Stimulated activated effector memory CD8-positive, alpha-beta T cell treated with anti-CD3 and anti-CD28 coated beads, Interleukin-12 subunit alpha, Interleukin-12 subunit beta, amount 100 ng/mL, for 72 hours (primary cell): Measurements from ENCODE around the gene TNFSF18.

ENCODE experiments used
- ATAC-seq: fragments of 150-1000 bp; cut with Tn5 transposase; 2 replicates; pipeline ENCODE4 v1.10.0; 2021
- DNase-seq, 2 donors: peaks; one replicate each; pipeline ENCODE4 v3.0.0; 2021 to 2022; ENCODE audit warnings: low spot score in 2 of 2
- H3K27ac Mint-ChIP-seq: one replicate; pipeline ENCODE4 v1.8.0; 2022; ENCODE audit warnings: mild to moderate bottlenecking, mixed read lengths
- H3K36me3 Mint-ChIP-seq: one replicate; pipeline ENCODE4 v1.8.0; 2022; ENCODE audit warnings: mild to moderate bottlenecking, mixed read lengths
- H3K4me1 Mint-ChIP-seq: one replicate; pipeline ENCODE4 v1.8.0; 2022; ENCODE audit warnings: mixed read lengths
- H3K4me3 Mint-ChIP-seq: one replicate; pipeline ENCODE4 v1.8.0; 2022; ENCODE audit warnings: mild to moderate bottlenecking, mixed read lengths
- H3K9me3 Mint-ChIP-seq: one replicate; pipeline ENCODE4 v1.8.0; 2022; ENCODE audit warnings: mixed read lengths

The TNFSF18 gene

GRCh38 chr1:173052681-173053196, 2.0 kb upstream of the TNFSF18 start:
- ATAC-seq = no peak
- no peak overlapping the region for H3K4me3 Mint-ChIP-seq
- DNase-seq = no peak

GRCh38 chr1:173049322-173049633, 1.5 kb downstream of the TNFSF18 start:
- no peaks in the 10 kb centered on the region for H3K4me1 Mint-ChIP-seq
- no peaks in the 10 kb centered on the region for H3K36me3 Mint-ChIP-seq
- H3K4me3 Mint-ChIP-seq = no peak overlapping the region
- no peak overlapping the region for H3K27ac Mint-ChIP-seq
- no peak for DNase-seq
- H3K9me3 Mint-ChIP-seq = no peaks in the 10 kb centered on the region
- ATAC-seq = no peak

More at GRCh38 chr1:173052681-173053196, 2.0 kb upstream of the TNFSF18 start:
- Mint-ChIP-seq H3K9me3 (no peaks in the 10 kb centered on the region), H3K27ac (no peak overlapping the region), H3K4me1 (no peaks in the 10 kb centered on the region), H3K36me3 (no peaks in the 10 kb centered on the region)

GRCh38 chr1:173048621-173049321, 2.0 kb downstream of the TNFSF18 start:
- Mint-ChIP-seq H3K27ac (no peak overlapping the region), H3K9me3 (no peaks in the 10 kb centered on the region), H3K36me3 (no peaks in the 10 kb centered on the region), H3K4me3 (no peak overlapping the region), H3K4me1 (no peaks in the 10 kb centered on the region)
- ATAC-seq = no peak
- no peak for DNase-seq

- Mint-ChIP-seq H3K4me1 (no peaks in the 10 kb centered on the region), H3K27ac (no peak overlapping the region), H3K4me3 (no peak overlapping the region), H3K36me3 (no peaks in the 10 kb centered on the region), H3K9me3 (no peaks in the 10 kb centered on the region)
- DNase-seq (no peak), ATAC-seq (no peak)
Measured at GRCh38 chr1:173044656-173045055, 6.1 kb downstream of the TNFSF18 start.

GRCh38 chr1:173043253-173043652, 7.5 kb downstream of the TNFSF18 start:
- H3K4me1 Mint-ChIP-seq = no peaks in the 10 kb centered on the region
- no peaks in the 10 kb centered on the region for H3K36me3 Mint-ChIP-seq
- no peak for ATAC-seq
- no peak overlapping the region for H3K27ac Mint-ChIP-seq
- no peaks in the 10 kb centered on the region for H3K9me3 Mint-ChIP-seq
- no peak for DNase-seq
- no peak overlapping the region for H3K4me3 Mint-ChIP-seq

GRCh38 chr1:173042806-173043205, 7.9 kb downstream of the TNFSF18 start:
- Mint-ChIP-seq H3K27ac (no peak overlapping the region), H3K9me3 (no peaks in the 10 kb centered on the region), H3K36me3 (no peaks in the 10 kb centered on the region), H3K4me3 (no peak overlapping the region), H3K4me1 (no peaks in the 10 kb centered on the region)
- no peak for ATAC-seq
- DNase-seq = no peak

- Mint-ChIP-seq H3K36me3 (no peaks in the 10 kb centered on the region), H3K4me1 (no peaks in the 10 kb centered on the region), H3K4me3 (no peak overlapping the region), H3K27ac (no peak overlapping the region), H3K9me3 (no peaks in the 10 kb centered on the region)
- no peak for DNase-seq
- no peak for ATAC-seq
Measured at GRCh38 chr1:173039626-173040025, 11.1 kb downstream of the TNFSF18 start.

- no peak overlapping the region for H3K27ac Mint-ChIP-seq
- DNase-seq = no peak
- no peaks in the 10 kb centered on the region for H3K36me3 Mint-ChIP-seq
- no peaks in the 10 kb centered on the region for H3K4me1 Mint-ChIP-seq
- ATAC-seq = peak; percentile 48
- H3K9me3 Mint-ChIP-seq = no peaks in the 10 kb centered on the region
- no peak overlapping the region for H3K4me3 Mint-ChIP-seq
Measured at GRCh38 chr1:173038875-173039554, 11.7 kb downstream of the TNFSF18 start.

GRCh38 chr1:173024543-173024942, 26.2 kb downstream of the TNFSF18 start:
- H3K4me3 Mint-ChIP-seq = no peak overlapping the region
- ATAC-seq = no peak
- DNase-seq = no peak
- no peaks in the 10 kb centered on the region for H3K36me3 Mint-ChIP-seq
- no peaks in the 10 kb centered on the region for H3K9me3 Mint-ChIP-seq
- H3K27ac Mint-ChIP-seq = no peak overlapping the region
- no peaks in the 10 kb centered on the region for H3K4me1 Mint-ChIP-seq

GRCh38 chr1:173023343-173023742, 27.4 kb downstream of the TNFSF18 start:
- Mint-ChIP-seq H3K4me3 (no peak overlapping the region), H3K27ac (no peak overlapping the region), H3K4me1 (no peaks in the 10 kb centered on the region), H3K36me3 (no peaks in the 10 kb centered on the region), H3K9me3 (no peaks in the 10 kb centered on the region)
- ATAC-seq (no peak), DNase-seq (no peak)

- Mint-ChIP-seq H3K36me3 (no peaks in the 10 kb centered on the region), H3K9me3 (no peaks in the 10 kb centered on the region), H3K4me1 (no peaks in the 10 kb centered on the region), H3K4me3 (no peak overlapping the region), H3K27ac (no peak overlapping the region)
- ATAC-seq (no peak), DNase-seq (no peak)
Measured at GRCh38 chr1:173020138-173020750, 30.5 kb downstream of the TNFSF18 start.

GRCh38 chr1:173017792-173018191, 32.9 kb downstream of the TNFSF18 start:
- no peak overlapping the region for H3K4me3 Mint-ChIP-seq

GRCh38 chr1:173016419-173016818, 34.3 kb downstream of the TNFSF18 start:
- H3K27ac Mint-ChIP-seq = no peak overlapping the region
- H3K4me3 Mint-ChIP-seq = no peak overlapping the region
- DNase-seq (no peak), ATAC-seq (no peak)
- H3K4me1 Mint-ChIP-seq = no peaks in the 10 kb centered on the region
- H3K36me3 Mint-ChIP-seq = no peaks in the 10 kb centered on the region
- no peaks in the 10 kb centered on the region for H3K9me3 Mint-ChIP-seq

More at GRCh38 chr1:173017792-173018191, 32.9 kb downstream of the TNFSF18 start:
- Mint-ChIP-seq H3K9me3 (no peaks in the 10 kb centered on the region), H3K4me1 (no peaks in the 10 kb centered on the region), H3K27ac (no peak overlapping the region), H3K36me3 (no peaks in the 10 kb centered on the region)
- DNase-seq (no peak), ATAC-seq (no peak)

GRCh38 chr1:173015629-173016028, 35.1 kb downstream of the TNFSF18 start:
- no peaks in the 10 kb centered on the region for H3K4me1 Mint-ChIP-seq

GRCh38 chr1:173014160-173014559, 36.6 kb downstream of the TNFSF18 start:
- DNase-seq = no peak
- ATAC-seq = no peak
- Mint-ChIP-seq H3K36me3 (no peaks in the 10 kb centered on the region), H3K4me1 (no peaks in the 10 kb centered on the region), H3K27ac (no peak overlapping the region), H3K4me3 (no peak overlapping the region), H3K9me3 (no peaks in the 10 kb centered on the region)

More at GRCh38 chr1:173015629-173016028, 35.1 kb downstream of the TNFSF18 start:
- DNase-seq (no peak), ATAC-seq (no peak)
- Mint-ChIP-seq H3K9me3 (no peaks in the 10 kb centered on the region), H3K27ac (no peak overlapping the region), H3K36me3 (no peaks in the 10 kb centered on the region), H3K4me3 (no peak overlapping the region)

GRCh38 chr1:173012126-173012525, 38.6 kb downstream of the TNFSF18 start:
- Mint-ChIP-seq H3K4me1 (no peaks in the 10 kb centered on the region), H3K36me3 (no peaks in the 10 kb centered on the region), H3K4me3 (no peak overlapping the region), H3K27ac (no peak overlapping the region), H3K9me3 (peaks cover 3% of the 10 kb centered on the region)
- DNase-seq = no peak
- no peak for ATAC-seq
